ENCODE results near the gene PPHLN1. TPM values are rescaled to one million over a fixed set of nuclear protein-coding genes. Genes with fewer than 3 reads are reported as not detected.

The PPHLN1 gene
- total RNA-seq, 4 donors from 2014 or later: 48.0 to 63.9 (median 52.2) TPM

GRCh38 chr12:42362647-42363260 lies 36.8 kb downstream of the PPHLN1 start:
- TF ChIP-seq, protein P1, sequence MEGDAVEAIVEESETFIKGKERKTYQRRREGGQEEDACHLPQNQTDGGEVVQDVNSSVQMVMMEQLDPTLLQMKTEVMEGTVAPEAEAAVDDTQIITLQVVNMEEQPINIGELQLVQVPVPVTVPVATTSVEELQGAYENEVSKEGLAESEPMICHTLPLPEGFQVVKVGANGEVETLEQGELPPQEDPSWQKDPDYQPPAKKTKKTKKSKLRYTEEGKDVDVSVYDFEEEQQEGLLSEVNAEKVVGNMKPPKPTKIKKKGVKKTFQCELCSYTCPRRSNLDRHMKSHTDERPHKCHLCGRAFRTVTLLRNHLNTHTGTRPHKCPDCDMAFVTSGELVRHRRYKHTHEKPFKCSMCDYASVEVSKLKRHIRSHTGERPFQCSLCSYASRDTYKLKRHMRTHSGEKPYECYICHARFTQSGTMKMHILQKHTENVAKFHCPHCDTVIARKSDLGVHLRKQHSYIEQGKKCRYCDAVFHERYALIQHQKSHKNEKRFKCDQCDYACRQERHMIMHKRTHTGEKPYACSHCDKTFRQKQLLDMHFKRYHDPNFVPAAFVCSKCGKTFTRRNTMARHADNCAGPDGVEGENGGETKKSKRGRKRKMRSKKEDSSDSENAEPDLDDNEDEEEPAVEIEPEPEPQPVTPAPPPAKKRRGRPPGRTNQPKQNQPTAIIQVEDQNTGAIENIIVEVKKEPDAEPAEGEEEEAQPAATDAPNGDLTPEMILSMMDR (IDR thresholded peaks at IDR 0.05; ENCODE audit: low read depth): no peak

- TF ChIP-seq, protein P1 (IDR thresholded peaks at IDR 0.05; ENCODE audit: low read depth): no peak
These were observed 38.7 kb downstream of the PPHLN1 start for GRCh38 chr12:42364692-42365091.

GRCh38 chr12:42365486-42365885 lies 39.5 kb downstream of the PPHLN1 start:
- TF ChIP-seq, protein P1 (IDR thresholded peaks at IDR 0.05; ENCODE audit: low read depth): no peak

DNA sequence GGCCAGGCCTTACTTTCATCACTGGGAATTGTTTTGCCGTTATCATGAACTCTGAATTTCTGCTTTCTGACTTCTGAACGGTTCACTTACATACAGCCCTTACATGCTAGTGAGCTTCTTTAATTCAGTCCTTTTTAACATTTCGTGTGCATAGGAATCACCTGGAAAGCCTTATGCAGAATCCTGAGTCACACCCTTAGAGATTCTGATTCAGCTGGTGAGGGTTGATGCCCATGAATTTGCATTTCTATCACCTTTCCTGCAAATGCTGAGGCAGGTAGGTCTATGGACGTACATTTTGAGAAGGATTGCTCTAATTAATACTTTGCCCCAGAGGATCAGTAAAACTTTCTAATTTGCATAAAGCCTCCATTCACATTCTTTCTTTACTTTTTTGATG lies 44.0 kb downstream of the PPHLN1 start:
- TF ChIP-seq, protein P1 (IDR thresholded peaks at IDR 0.05; ENCODE audit: low read depth): no peak

GRCh38 chr12:42372154-42372791 lies 46.3 kb downstream of the PPHLN1 start:
- TF ChIP-seq, protein P1 (IDR thresholded peaks at IDR 0.05; ENCODE audit: low read depth): no peak

GRCh38 chr12:42373669-42374068 lies 47.7 kb downstream of the PPHLN1 start:
- TF ChIP-seq, protein P1 (IDR thresholded peaks at IDR 0.05; ENCODE audit: low read depth): no peak

- TF ChIP-seq, protein P1 (IDR thresholded peaks at IDR 0.05; ENCODE audit: low read depth): no peak
These were observed 54.8 kb downstream of the PPHLN1 start for GRCh38 chr12:42380733-42381132.
